Natural killer cell (primary cell): ENCODE measurements around the gene PLEKHA7. TPM values are rescaled to one million over a fixed set of nuclear protein-coding genes. Genes with fewer than 3 reads are reported as not detected.

Experiments
- ATAC-seq, 3 donors: fragments of 150-1000 bp in 2 of 3; fragments of 200-7000 bp in 1 of 3; cut with Tn5 transposase; 1 replicate in 1 of 3; 2 replicates in 2 of 3; pipeline ENCODE4 v1.10.0; 2021; ENCODE audit warnings: mild to moderate bottlenecking in 2 of 3, moderate library complexity in 2 of 3
- DNase-seq, 2 donors: peaks; one replicate each; pipeline versions ENCODE4 v3.0.0 to v3.0.0-alpha.2; 2013 to 2021; ENCODE audit warnings: mixed read lengths in 1 of 2
- H3K27ac ChIP-seq: one replicate; pipeline ENCODE4 v1.5.1; 2013; ENCODE audit warnings: mild to moderate bottlenecking, low read length
- H3K27me3 ChIP-seq: one replicate; pipeline ENCODE4 v1.6.1; 2013; ENCODE audit warnings: low read length; ENCODE audit not compliant: control insufficient read depth, insufficient read depth
- H3K36me3 ChIP-seq: one replicate; pipeline ENCODE4 v1.6.1; 2013; ENCODE audit warnings: low read length; ENCODE audit not compliant: control insufficient read depth, insufficient read depth
- H3K4me1 ChIP-seq: one replicate; pipeline ENCODE4 v1.6.1; 2013; ENCODE audit warnings: low read length; ENCODE audit not compliant: control insufficient read depth, insufficient read depth
- H3K4me3 ChIP-seq: one replicate; pipeline ENCODE4 v1.5.1; 2013; ENCODE audit warnings: low read length
- H3K9me3 ChIP-seq: one replicate; pipeline ENCODE4 v1.6.1; 2013; ENCODE audit warnings: low read length; ENCODE audit not compliant: control insufficient read depth, insufficient read depth
- H3K27ac Mint-ChIP-seq, 2 donors: one replicate each; pipeline ENCODE4 v1.8.0; 2022; ENCODE audit warnings: mild to moderate bottlenecking in 2 of 2, mixed read lengths in 2 of 2, moderate library complexity in 1 of 2
- H3K27me3 Mint-ChIP-seq, 2 donors: one replicate each; pipeline ENCODE4 v1.8.0; 2022; ENCODE audit warnings: low read depth in 2 of 2, mixed read lengths in 2 of 2
- H3K36me3 Mint-ChIP-seq: one replicate; pipeline ENCODE4 v1.8.0; 2022; ENCODE audit warnings: mixed read lengths
- H3K4me1 Mint-ChIP-seq, 2 donors: one replicate each; pipeline ENCODE4 v1.8.0; 2022; ENCODE audit warnings: mixed read lengths in 2 of 2
- H3K4me3 Mint-ChIP-seq: one replicate; pipeline ENCODE4 v1.8.0; 2022; ENCODE audit warnings: mild to moderate bottlenecking, moderate library complexity, mixed read lengths
- H3K9me3 Mint-ChIP-seq, 2 donors: one replicate each; pipeline ENCODE4 v1.8.0; 2022; ENCODE audit warnings: mixed read lengths in 2 of 2
- CTCF ChIP-seq: fragments of 200-600 bp; IDR thresholded peaks from one replicate; pipeline ENCODE4 v1.8.0; 2022; ENCODE audit warnings: antibody characterized with exemption
- WGBS: methylation state at CpG from one replicate; pipeline ENCODE4 v1.1.7; 2013; ENCODE audit warnings: missing lambda C conversion rate; ENCODE audit not compliant: insufficient coverage; 5-methylcytosine and 5-hydroxymethylcytosine counted together
- intact Hi-C: fragments of 100-400 bp; cut with micrococcal nuclease; formaldehyde crosslinking; loops from one replicate; pipeline ENCODE4 v1.14.2; 2022
- total RNA-seq, 4 donors: library from RNA; stranded (reverse); fragments of 120-200 nt in 1 of 4; gene quantifications; one replicate each; pipeline versions ENCODE4 v1.2.3 to v1.2.4, GENCODE V29; 2013 to 2022

Gene PLEKHA7
- total RNA-seq, 3 donors from 2014 or later (not counting 1 experiment from before 2014, with no cell fraction given): 1.00 to 2.5 (median 1.3) TPM

- WGBS: 97% methylated on average over 3 of the region's 4 CpGs
These were observed 255.7 kb downstream of the PLEKHA7 start for GRCh38 chr11:16758382-16759024.

GRCh38 chr11:16750417-16750816 is 263.8 kb downstream of the PLEKHA7 start:
- peaks cover 91% of the 10 kb centered on the region for H3K36me3 ChIP-seq
- H3K4me3 ChIP-seq: no peak overlapping the region
- H3K27ac ChIP-seq: no peak overlapping the region
- no peak overlapping the region for H3K27ac Mint-ChIP-seq
- TF ChIP-seq CTCF: no peak
- H3K27me3 ChIP-seq: no peaks in the 10 kb centered on the region
- DNase-seq (no peak), ATAC-seq (no peak)
- H3K4me1 Mint-ChIP-seq: peaks cover 14 to 23% of the 10 kb centered on the region in 2 donors
- no peaks in the 10 kb centered on the region for H3K9me3 ChIP-seq
- no peaks in the 10 kb centered on the region for H3K27me3 Mint-ChIP-seq
- no peak overlapping the region for H3K4me3 Mint-ChIP-seq
- no peaks in the 10 kb centered on the region for H3K9me3 Mint-ChIP-seq
- 17% methylated on average over 1 of the region's 1 CpG for WGBS
- intact Hi-C loops: no loop called here
- no peaks in the 10 kb centered on the region for H3K4me1 ChIP-seq
- peaks cover 20% of the 10 kb centered on the region for H3K36me3 Mint-ChIP-seq

More at GRCh38 chr11:16758382-16759024, 255.7 kb downstream of the PLEKHA7 start:
- Mint-ChIP-seq H3K27ac (peak overlapping the region; percentile 16 to 34), H3K4me3 (no peak overlapping the region), H3K4me1 (peaks cover 0 to 5% of the 10 kb centered on the region in 2 donors), H3K9me3 (no peaks in the 10 kb centered on the region), H3K36me3 (peaks cover 19% of the 10 kb centered on the region), H3K27me3 (no peaks in the 10 kb centered on the region)
- Histone ChIP-seq H3K4me3 (no peak overlapping the region), H3K27ac (no peak overlapping the region), H3K9me3 (no peaks in the 10 kb centered on the region), H3K4me1 (no peaks in the 10 kb centered on the region), H3K27me3 (no peaks in the 10 kb centered on the region), H3K36me3 (peaks cover 37% of the 10 kb centered on the region)
- intact Hi-C loops: no loop called here
- TF ChIP-seq CTCF: no peak
- ATAC-seq (no peak), DNase-seq (no peak)

GRCh38 chr11:16749666-16750065 is 264.5 kb downstream of the PLEKHA7 start:
- peaks cover 20% of the 10 kb centered on the region for H3K36me3 Mint-ChIP-seq
- WGBS: 66% methylated on average over 2 of the region's 2 CpGs
- H3K4me1 ChIP-seq: no peaks in the 10 kb centered on the region
- H3K9me3 Mint-ChIP-seq: no peaks in the 10 kb centered on the region
- peaks cover 22 to 30% of the 10 kb centered on the region in 2 donors for H3K4me1 Mint-ChIP-seq
- TF ChIP-seq CTCF: no peak
- no peak overlapping the region for H3K27ac ChIP-seq
- H3K4me3 ChIP-seq: no peak overlapping the region
- DNase-seq: no peak
- no peaks in the 10 kb centered on the region for H3K27me3 Mint-ChIP-seq
- H3K27ac Mint-ChIP-seq: no peak overlapping the region
- intact Hi-C loops: no loop called here
- no peak overlapping the region for H3K4me3 Mint-ChIP-seq
- H3K27me3 ChIP-seq: no peaks in the 10 kb centered on the region
- H3K36me3 ChIP-seq: peaks cover 92% of the 10 kb centered on the region
- ATAC-seq: no peak
- no peaks in the 10 kb centered on the region for H3K9me3 ChIP-seq

- H3K36me3 ChIP-seq: peaks cover 94% of the 10 kb centered on the region
- H3K9me3 Mint-ChIP-seq: no peaks in the 10 kb centered on the region
- WGBS: 97% methylated on average over 1 of the region's 1 CpG
- no peak for ATAC-seq
- H3K36me3 Mint-ChIP-seq: peaks cover 20% of the 10 kb centered on the region
- intact Hi-C loops: no loop called here
- no peaks in the 10 kb centered on the region for H3K9me3 ChIP-seq
- no peaks in the 10 kb centered on the region for H3K27me3 Mint-ChIP-seq
- no peaks in the 10 kb centered on the region for H3K4me1 ChIP-seq
- no peaks in the 10 kb centered on the region for H3K27me3 ChIP-seq
- TF ChIP-seq CTCF: no peak
- H3K27ac Mint-ChIP-seq: no peak overlapping the region
- DNase-seq: no peak
- no peak overlapping the region for H3K4me3 Mint-ChIP-seq
- peaks cover 28 to 36% of the 10 kb centered on the region in 2 donors for H3K4me1 Mint-ChIP-seq
- H3K4me3 ChIP-seq: no peak overlapping the region
- H3K27ac ChIP-seq: no peak overlapping the region
These were observed 265.1 kb downstream of the PLEKHA7 start for GRCh38 chr11:16749092-16749491.
